C4-2B (cell line): Measurements from ENCODE around the gene PCDHA10.
A peak's percentile ranks its signal among the peaks of the same experiment; 100 is the strongest.
"Not testable (repeated sequence)": the region's sequence is repeated elsewhere in the genome, so short reads cannot be mapped to it uniquely, and the experiment has no call there.

Experiments used
- H3K27ac ChIP-seq: fragments of 450-650 bp; 2 replicates; pipeline ENCODE4 v1.5.1; 2017
- CTCF ChIP-seq: fragments of 450-650 bp; conservative IDR thresholded peaks from 2 replicates; pipeline ENCODE4 v1.5.1; 2017; ENCODE audit warnings: mild to moderate bottlenecking
- ZFX ChIP-seq: fragments of 450-650 bp; IDR thresholded peaks from 2 replicates; pipeline ENCODE4 v1.6.1; 2017

Gene PCDHA10

GRCh38 chr5:140840978-140841962 is 14.4 kb upstream of the PCDHA10 start, which contains the start of gene PCDHA8:
PCDHA8 (plus strand) TSS chr5:140841187; CDS start chr5:140841322, 135 bp downstream.
- peak; percentile 83 for TF ChIP-seq CTCF
- no peak for TF ChIP-seq ZFX
- no peak within 1 kb of the TSS for H3K27ac ChIP-seq

- H3K27ac ChIP-seq, result no peak overlapping the region
- TF ChIP-seq ZFX (no peak), CTCF (no peak)
Measured at GRCh38 chr5:140842798-140843733, 12.6 kb upstream of the PCDHA10 start.

GRCh38 chr5:140848139-140849102 is 7.3 kb upstream of the PCDHA10 start, which contains the start of gene PCDHA9:
PCDHA9 (plus strand) TSS chr5:140848382; CDS start chr5:140848496, 114 bp downstream.
- not testable (repeated sequence) for H3K27ac ChIP-seq
- TF ChIP-seq CTCF, result peak; percentile 58

GRCh38 chr5:140849831-140850634 is 5.7 kb upstream of the PCDHA10 start:
- H3K27ac ChIP-seq, result not testable (repeated sequence)

- H3K27ac ChIP-seq, result no peak overlapping the region
- TF ChIP-seq ZFX (no peak), CTCF (no peak)
Measured at GRCh38 chr5:140857177-140857986, 1.7 kb downstream of the PCDHA10 start.

GRCh38 chr5:140857987-140858240 is 2.2 kb downstream of the PCDHA10 start:
- no peak for TF ChIP-seq ZFX
- TF ChIP-seq CTCF, result no peak
- H3K27ac ChIP-seq, result no peak overlapping the region
